Stimulated activated CD4-positive, alpha-beta T cell treated with anti-CD3 and anti-CD28 coated beads, Interleukin-12 subunit alpha, Interleukin-12 subunit beta, amount 100 ng/mL, for 48 hours (primary cell): ENCODE data around the gene STK32A.

Experiments
- DNase-seq, 3 donors: peaks; one replicate each; pipeline ENCODE4 v3.0.0-alpha.2; 2020; ENCODE audit warnings: low read depth in 2 of 3, low spot score in 1 of 3

Gene STK32A

DNA sequence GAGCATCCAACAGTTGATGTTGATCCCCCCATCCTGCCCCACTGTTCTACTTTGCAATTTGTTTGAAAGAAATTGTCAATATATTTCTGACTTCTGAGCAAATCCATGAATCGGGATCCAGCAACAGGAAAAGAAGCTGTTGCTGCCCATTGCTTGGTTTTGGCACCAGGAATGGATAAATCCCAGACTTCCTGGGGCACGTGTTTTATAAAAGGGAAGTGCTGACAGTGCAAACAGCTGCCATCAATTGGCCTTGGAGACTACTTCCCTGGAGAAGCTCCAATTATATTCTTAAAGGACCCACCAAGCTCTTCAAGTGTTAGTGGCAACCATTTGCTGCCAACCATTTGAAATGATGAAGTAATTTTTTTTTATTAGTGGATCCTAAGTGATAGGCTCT, 13.7 kb downstream of the STK32A start:
- no peak for DNase-seq

DNA sequence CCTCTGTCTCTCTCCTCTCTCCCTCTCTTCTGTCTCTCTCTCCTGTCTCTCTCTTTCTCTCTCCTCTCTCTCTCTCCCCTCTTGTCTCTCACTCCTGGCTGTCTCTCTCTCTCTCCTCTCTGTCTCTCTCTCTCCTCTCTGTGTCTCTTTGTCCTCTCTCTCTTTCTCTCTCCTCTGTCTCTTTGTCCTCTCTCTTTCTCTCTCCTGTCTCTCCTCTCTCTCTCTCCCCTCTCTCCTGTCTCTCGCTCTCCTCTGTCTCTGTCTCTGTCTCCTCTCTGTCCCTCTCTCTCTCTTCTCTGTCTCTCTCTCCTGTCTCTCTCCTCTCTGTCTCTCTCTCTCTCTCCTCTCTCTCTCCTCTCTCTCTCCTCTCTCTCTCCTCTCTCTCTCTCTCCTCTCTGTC, 25.0 kb downstream of the STK32A start:
- DNase-seq: no peak

DNA sequence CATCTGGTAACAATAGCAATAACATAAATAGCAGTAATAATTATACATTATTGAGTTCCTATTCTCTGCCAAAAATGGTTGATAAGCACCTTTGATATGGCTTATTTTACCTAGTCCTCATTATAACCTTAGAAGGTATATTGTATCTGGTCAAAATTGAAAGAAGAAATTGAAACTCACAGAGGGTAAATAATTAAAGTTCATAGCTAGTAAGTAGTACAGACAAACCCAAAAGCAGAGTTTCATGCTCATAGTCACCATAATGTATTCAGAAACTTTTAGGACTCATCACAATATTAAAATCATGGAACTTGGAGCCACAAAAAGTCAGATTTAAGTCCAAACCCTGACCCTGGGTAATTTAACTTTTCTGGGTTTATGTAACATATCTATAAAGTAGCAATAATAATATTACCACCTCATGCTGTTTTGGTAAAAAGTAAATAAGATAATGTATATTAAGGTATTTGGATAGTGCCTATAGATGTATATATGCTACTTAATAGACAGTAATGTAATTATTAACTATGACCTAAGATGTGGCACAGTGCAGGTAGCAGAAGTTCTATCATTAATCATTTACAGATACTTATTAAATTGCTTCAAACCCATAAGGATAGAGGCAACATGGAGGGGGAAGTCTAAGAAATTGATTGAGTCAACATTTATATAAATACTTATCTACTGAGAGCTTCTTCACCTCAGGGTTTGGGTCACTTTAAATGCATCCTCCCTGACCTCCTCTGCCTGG, 32.4 kb downstream of the STK32A start:
- DNase-seq: no peak

DNA sequence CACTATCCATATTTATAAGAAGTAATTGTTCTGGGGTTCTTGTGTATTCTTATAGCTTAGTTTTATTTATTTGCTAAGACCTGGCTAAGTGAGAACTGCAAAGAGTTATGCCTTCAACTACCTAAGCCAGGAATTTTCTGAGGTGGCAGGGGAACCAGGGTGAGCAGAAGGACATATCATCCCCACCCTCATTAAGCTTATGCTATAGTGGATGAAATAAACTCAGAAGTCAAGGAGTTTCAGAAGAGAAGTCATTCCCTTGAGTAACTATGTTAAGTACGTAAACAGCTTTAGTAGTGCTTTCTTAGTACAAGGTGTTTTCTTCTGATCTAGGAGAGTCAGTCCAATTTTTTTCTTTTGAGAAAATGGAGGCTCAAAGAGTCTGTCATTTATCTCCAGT, 41.7 kb downstream of the STK32A start:
- DNase-seq: no peak

DNA sequence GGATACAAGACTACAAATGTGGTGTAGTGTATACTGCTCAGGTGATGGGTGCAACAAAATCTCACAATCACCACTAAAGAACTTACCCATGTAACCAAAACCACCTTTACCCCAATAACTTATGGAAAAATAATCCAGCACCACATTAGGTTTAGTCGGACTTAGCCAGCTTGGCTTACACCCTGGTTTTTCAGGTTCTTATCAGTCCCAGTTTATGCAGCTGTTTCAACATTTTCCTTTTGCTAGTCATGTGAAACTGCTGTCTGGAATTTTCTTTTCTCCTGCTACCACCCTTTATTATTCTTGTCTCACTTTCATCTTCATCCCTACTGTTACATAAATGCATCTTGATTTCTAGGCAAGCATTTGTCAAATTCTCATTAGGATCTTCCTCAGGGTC, 51.5 kb downstream of the STK32A start:
- no peak for DNase-seq

DNA sequence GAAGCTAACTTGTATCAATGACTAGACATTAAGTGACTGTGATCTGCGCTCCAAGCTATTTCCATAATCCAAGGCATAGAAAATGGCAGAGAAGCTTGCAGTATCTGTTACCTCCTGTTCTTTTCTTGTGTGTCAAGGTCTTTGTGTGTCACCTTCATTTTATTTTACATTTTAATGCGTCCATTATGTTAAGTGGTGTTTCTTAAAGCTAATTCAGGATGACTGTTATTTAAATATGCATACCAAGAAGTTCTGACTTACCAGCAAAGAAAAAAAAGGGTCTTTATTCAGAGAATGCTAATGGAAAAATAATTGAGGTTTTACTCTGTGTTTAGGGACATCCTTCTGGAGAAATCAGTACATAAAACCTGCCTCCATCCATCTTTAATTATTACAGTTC, 52.3 kb downstream of the STK32A start:
- DNase-seq: no peak

DNA sequence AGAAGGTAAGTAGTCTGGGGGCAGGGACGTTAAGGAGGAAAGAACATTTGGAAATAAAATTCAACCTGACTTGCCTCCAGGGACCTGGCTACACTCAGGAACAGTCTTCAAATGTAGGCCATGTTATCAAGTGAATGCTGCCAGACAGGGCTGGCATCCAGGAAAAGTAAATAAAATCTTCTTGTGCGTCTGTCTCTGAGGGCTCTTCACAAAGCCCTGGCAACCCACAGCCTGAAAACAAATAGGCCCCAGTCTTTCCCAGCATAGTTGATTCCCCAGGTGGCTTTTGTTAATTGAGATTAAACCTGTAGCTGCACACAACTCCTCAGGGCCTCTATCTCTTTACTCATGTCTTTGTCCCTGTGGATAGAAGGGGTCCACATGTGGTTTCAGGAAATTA, 55.4 kb downstream of the STK32A start:
- no peak for DNase-seq

DNA sequence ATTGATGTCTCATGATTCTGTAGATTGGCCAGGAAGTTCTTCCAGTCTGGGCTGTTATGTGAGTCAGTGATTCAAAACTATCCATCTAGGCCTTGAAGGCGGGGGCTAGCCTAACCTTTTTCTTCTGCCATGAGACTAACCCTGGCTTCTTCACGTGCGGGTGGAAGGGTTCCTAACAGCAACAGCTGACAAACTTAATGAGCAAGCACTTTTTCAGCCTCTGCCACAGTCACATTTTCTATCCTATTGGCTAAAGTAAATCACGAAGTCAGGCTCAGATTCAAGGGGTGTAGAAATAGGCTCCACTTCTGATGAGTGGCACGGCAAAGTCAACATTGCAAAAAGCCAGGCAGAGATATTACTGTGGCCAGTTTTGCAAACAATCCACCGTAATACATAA, 68.4 kb downstream of the STK32A start:
- DNase-seq: no peak

DNA sequence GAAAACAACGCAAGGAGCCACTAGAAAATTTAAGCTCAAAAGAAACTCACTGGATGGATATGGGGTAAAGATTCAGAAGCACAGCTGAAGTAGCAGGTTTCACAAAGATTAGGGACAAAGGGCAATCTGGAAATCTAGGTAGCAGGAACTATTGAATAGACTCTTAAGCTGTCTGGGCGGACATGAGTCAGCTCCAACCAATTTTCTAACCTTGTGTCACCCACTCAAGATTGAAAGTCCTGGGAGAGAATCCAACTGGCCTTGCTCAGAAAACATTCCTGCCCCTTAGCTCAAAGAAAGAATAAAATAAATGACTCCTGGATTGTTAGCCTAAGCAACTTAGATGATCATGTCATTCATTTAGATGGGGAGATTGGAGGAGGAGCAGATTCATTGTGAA, 69.2 kb downstream of the STK32A start:
- no peak for DNase-seq

DNA sequence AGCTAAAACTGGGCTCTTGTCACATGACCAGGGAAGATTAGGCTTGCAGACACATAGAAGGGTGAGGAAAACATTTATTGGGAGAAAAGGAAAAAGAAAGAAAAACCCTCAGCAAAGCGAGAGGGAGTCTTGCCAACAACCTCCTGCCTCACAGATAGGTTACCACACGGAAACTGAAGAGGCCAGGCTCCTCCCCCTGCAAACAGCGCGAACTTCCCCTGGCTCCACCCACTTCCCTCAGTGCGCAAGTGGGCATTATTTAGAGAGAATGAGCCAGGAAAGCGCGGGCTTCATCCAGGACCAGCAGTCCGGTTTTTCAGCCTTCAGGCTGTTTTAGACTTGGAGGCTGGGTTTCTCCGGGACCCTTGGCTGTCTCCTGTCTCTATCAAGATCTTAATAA, 70.3 kb downstream of the STK32A start:
- no peak for DNase-seq

DNA sequence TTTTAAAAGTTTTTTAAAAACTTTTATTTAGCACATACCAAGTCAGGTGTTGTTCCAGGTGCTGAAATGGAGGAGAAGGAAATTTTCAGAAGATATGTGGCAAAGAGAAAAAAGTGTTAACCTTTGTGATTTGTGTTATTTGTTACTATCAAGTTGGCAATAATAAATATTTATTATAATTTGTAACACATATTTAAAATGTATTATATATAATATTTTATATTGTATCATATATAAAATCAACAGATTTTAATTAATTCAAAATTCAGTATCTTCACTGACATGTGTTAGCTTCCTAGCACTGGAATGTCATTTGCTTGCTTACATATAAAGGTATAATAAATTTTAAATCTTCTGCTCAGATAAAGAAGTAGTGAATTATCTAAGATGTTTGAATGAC, 71.5 kb downstream of the STK32A start:
- DNase-seq: no peak

DNA sequence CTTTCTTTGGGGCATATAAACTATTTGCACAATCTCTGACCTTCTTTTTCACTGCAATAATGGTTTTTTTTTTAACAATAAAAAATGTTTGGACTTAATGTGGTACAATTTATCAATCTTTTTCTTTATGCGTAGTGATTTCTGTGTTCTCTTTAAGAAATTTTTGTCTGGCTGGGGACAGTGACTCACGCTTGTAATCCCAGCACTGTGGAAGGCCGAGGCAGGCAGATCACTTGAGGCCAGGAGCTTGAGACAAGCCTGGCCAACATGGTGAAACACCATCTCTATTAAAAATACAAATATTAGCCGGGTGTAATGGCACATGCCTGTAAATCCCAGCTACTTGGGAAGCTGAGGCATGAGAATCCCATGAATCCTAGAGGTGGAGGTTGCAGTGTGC, 72.3 kb downstream of the STK32A start:
- DNase-seq: no peak

DNA sequence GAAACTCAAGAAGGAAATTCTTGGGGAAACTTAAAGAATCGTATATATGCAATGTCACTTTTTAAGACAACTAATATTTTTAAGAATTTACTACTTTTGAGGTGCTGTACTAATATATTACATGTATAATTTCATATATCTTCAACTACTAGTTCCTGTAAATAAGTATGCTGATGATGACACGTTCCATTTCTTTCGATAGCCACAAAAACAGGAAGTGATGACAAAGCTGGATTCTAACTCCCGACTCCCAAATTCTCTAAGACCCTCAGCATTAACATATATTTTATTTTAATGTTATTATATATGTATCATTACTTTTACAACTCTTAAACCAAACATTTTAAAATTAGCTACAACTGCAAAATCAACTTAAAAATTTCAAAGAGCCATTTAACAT, 74.8 kb downstream of the STK32A start:
- DNase-seq: no peak

DNA sequence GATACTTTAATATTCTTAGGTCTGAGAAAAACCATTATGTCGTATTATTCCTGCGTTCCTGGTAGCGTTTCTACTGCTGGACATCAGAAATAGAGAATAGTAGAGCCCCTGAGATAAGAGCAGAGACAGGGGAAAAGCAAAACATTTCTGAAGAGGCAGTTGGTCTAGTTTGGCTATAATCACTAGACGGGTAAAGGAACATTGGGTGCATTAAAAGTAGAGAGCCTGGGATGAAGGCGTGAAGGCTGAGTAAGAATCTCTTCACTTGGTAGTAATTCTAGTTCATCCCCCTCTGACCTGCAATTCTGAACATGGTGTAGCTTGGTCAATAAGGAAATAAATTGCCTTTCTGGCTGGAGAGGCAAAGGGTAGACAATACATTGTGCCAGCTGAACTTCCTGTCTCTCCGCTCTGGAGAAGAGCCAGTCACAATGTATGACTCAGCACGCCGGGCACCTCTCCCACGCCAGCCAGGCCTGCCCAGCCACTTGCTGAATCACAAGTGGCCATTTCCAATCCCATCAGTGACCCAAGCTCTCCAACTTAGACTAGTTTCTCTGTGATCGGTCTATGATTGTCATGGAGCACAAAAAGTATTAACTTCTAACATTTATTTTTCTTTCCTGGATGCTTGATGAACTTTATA, 75.4 kb downstream of the STK32A start:
- no peak for DNase-seq

DNA sequence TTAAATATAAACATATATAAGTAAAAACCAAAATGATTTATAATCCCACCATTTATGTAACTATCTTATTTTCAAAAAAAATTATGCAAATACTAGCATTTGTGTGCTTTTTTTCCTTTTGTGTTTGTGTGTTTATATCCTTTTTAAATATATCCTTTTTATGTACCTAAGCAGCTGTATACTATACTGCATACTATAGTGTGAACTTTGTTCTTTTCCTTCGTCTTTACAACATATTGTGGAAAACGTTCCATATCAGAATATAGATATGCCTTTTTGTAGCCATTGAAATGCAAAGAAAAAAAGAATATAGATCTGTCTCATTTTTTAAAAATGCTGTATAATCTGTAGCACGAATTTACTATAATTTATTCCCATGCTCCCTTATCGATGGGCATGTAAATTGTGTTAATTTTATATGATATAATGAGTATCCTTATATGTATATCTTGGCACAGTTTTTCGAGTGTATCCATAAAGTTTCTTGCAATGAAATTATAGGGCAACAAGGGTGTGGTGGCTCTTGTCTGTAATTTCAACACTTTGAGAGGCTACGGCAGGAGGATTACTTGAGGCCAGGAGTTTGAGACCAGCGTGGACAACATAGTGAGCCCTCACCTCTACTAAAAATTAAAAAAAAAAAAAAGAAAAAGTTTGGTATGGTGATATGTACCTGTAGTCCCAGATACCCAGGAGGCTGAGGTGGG, 83.3 kb downstream of the STK32A start:
- no peak for DNase-seq

DNA sequence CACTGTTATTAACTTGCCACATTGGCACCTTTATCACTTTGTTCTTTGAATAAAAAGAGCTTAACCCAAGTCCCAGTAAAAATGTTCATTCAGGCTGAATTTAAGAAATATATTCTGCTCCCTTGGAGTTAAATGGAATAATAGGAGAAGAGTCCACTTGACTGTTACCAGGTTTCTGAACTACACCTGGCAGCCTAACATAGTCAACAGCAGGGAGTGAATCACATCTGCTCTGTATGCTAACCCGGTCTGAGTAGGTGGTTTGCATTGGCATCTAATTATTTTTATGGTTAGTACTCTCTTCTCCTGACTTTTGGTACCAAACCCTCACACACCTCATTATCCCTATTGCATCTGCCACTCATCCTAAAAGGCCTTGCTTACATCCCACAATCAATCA, 86.7 kb downstream of the STK32A start:
- DNase-seq: no peak

DNA sequence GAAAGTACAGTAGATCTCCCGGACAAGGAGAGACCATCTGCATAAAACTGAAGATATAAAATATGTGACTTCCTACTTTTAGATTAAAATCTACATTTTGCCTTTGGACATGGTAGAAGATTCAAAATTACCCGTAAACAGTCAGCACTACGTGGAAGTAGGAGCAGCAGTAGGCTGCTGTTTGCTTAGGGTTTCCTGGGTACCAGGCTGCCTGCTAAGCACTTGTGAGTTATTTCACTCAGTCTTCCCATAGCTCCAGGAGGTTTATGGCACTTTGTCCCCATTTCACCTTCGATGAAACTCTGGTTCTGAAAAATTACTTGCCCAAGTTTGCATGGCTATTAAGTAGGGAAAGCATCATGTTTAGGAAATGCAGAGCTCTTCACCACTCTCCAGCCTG, 92.6 kb downstream of the STK32A start:
- no peak for DNase-seq

DNA sequence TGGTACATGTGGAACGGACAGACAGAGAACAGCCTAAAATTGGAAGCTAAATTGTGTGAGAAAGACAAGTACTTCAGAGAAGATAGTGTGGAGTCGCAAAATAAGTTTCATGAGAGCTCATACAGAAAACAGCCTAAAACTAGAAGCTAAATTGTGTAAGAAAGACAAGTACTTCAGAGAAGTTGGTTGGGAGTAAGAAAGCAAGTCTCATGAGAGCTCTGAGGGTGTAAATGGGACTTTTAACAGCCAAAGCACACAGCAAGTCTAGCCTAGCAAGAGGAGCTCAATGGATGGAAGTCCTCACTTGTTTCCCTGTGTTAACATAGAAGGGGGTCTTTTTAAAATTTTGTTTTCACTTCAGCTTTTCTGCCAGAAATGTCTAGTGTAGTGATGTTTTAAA, 93.1 kb downstream of the STK32A start:
- no peak for DNase-seq

DNA sequence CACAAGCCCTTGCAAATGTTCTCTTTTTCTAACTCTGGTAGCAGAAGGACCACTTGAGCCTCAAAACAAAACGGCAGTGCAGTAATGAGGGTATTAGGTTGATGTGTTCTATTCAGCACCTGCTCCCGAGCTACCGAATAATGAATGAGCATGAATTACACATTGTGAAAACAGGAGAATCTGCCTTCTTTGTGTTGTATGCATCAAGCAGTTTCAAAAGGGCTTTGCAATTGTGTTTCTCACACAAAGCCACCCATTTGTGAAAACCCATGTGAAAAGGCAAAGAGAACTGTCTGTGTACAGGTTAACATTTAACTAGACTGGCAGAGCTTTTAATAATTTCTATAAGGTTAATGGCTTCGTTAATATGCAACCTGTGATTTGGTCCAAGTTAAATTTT, 97.8 kb downstream of the STK32A start:
- DNase-seq: no peak

DNA sequence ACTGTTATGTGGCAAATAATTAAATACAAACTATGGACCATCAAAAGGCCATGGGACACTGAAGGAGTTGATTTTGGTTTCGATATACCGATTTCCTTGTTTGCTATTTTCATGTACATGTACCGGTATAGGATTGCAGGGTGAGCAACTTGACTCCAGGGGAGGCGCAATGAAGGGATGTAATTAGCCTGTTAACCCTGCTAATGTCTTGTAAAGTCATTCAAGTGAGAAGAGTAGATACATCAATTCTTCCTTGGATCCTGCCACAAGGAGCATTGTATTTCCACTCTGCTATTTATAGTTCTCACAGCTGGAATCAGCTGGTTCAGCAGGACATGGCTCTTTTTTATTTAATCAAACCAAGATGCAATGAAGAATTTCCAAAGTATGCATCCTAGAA, 102.0 kb downstream of the STK32A start:
- no peak for DNase-seq

DNA sequence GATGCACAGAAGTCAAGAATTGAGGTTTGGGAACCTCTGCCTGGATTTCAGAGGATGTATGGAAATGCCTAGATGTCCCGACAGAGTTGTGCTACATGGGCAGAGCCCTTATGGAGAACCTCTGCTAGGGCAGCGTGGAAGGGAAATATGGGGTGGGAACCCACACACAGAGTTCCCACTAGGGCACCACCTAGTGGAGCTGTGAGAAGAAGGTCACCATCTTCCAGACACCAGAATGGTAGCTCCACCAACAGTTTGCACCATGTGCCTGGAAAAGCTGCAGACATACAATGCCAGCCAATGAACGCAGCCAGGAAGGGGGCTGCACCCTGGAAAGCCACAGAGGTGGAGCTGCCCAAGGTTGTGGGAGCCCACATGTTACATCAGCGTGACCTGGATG, 104.5 kb downstream of the STK32A start:
- DNase-seq: no peak

DNA sequence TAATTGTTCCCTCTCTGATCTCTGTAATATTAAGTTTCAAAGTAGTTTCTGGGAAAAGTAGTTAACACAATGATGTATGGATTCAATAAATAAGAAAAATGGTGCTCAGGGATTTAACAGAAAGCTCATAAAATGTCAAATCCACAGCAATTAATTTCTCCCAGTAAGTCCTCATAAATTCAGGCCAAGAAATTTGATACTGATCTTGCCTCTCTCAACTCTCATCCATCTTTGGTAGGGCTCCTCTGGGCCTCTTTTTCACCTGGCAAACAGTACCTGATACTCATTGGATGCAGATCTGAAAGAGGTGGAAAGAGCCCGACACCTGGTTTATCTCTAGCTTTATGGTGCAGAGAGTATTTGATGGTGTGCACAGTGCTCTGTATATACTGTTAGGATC, 106.1 kb downstream of the STK32A start:
- no peak for DNase-seq

DNA sequence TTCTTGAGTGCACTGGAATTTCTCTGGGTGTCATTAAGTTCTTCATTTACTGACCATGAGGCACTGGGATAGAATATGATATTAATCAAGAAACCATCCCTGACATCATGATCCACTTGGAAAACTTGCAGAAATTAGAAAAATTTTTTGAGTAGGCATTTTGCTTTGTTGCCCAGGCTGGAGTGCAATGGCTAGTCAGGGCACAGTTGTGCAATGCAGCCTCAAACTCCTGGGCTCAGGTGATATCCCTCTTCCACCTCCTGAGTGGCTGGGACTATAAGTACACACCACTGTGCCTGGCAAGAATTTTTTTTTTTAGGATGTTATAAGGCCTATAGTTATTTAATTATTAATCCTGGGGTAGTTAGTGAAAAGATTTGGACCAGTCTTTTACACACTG, 106.5 kb downstream of the STK32A start:
- DNase-seq: no peak
